Neural progenitor cell (in vitro differentiated cells): ENCODE results near the gene PPIL6.

Experiments used
- EZH2 ChIP-seq: fragments of 200-600 bp; sonication (generic); IDR thresholded peaks from 2 replicates; pipeline ENCODE4 v1.6.1; 2017; ENCODE audit warnings: antibody characterized with exemption, mild to moderate bottlenecking, moderate library complexity
- TF ChIP-seq, protein P1 (sequence below): fragments of 200-600 bp; sonication (generic); IDR thresholded peaks from 2 replicates; pipeline ENCODE4 v1.5.1; 2017; ENCODE audit warnings: antibody characterized with exemption, mild to moderate bottlenecking

DNA sequence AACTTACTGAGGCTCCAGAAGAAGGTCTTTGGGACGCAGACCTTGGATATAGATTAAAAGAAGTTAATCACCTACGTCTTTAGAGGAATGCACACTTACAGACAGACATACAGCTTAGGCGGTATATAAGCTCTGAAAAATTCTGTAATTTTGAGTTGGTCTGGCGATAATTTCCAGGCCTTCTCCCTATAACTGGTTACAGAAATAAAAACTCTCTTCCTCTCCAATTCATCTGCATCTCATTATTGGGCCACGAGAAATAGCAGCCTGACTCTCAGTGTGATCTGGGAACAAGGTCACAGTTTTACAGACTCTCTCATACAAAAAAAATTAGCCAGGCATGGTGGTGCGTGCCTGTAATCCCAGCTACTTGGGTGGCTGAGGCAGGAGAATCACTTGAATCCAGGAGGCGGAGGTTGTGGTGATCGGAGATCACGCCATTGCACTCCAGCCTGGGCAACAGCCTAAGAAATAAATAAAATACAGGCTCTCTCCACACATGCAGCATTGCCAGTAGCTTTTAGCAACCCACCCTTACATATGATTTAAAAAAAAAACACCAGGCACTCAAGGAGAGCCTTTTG, 37.9 kb upstream of the PPIL6 start:
- TF ChIP-seq, protein P1, sequence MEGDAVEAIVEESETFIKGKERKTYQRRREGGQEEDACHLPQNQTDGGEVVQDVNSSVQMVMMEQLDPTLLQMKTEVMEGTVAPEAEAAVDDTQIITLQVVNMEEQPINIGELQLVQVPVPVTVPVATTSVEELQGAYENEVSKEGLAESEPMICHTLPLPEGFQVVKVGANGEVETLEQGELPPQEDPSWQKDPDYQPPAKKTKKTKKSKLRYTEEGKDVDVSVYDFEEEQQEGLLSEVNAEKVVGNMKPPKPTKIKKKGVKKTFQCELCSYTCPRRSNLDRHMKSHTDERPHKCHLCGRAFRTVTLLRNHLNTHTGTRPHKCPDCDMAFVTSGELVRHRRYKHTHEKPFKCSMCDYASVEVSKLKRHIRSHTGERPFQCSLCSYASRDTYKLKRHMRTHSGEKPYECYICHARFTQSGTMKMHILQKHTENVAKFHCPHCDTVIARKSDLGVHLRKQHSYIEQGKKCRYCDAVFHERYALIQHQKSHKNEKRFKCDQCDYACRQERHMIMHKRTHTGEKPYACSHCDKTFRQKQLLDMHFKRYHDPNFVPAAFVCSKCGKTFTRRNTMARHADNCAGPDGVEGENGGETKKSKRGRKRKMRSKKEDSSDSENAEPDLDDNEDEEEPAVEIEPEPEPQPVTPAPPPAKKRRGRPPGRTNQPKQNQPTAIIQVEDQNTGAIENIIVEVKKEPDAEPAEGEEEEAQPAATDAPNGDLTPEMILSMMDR, result no peak
- no peak for TF ChIP-seq EZH2
